ENCODE measurements around the gene ARAP2.

GRCh38 chr4:36237366-36238313 lies 6.7 kb downstream of the ARAP2 start:
- TF ChIP-seq FOXM1 (IDR thresholded peaks at IDR 0.05; ENCODE audit: borderline replicate concordance, low read depth) (no peak), CREB1 (IDR thresholded peaks at IDR 0.05; ENCODE audit: low read depth) (no peak), TAF1 (IDR thresholded peaks at IDR 0.05; ENCODE audit: low read depth) (no peak), ZBTB7A (IDR thresholded peaks at IDR 0.05; ENCODE audit: low read depth) (no peak), EP300 (IDR thresholded peaks at IDR 0.05; ENCODE audit: borderline replicate concordance) (no peak), REST (IDR thresholded peaks at IDR 0.05; ENCODE audit: low read depth) (no peak), RAD21 (IDR thresholded peaks at IDR 0.05; ENCODE audit: low read depth) (no peak), CEBPB (IDR thresholded peaks at IDR 0.05) (no peak), EGR1 (IDR thresholded peaks at IDR 0.05) (no peak)
